A549 (cell line): ENCODE data around the gene CCNYL1. TPM values are rescaled to one million over a fixed set of nuclear protein-coding genes. Genes with fewer than 3 reads are reported as not detected.

Experiments
- ATAC-seq, 2 experiments: fragments of 200-7000 bp in 1 of 2; fragments of >200 bp in 1 of 2; cut with Nextera tagmentation in 1 of 2; cut with Tn5 transposase in 1 of 2; 3 replicates each; pipeline versions ENCODE4 v1.8.0 to v1.9.1; 2018 to 2020; ENCODE audit warnings: mild to moderate bottlenecking in 1 of 2, moderate library complexity in 1 of 2
- CTCF ChIA-PET: fragments of 300-600 bp; sonication (Branson Sonifier 250); formaldehyde crosslinking; extraction: SDS; loops from one replicate; lab custom pipeline; 2021; ENCODE audit warnings: antibody characterized with exemption, inconsistent platforms; lab: Yijun Ruan, JAX
- POLR2A ChIA-PET: fragments of 350-600 bp; formaldehyde crosslinking; extraction: SDS; loops from one replicate; lab custom pipeline; 2021; ENCODE audit warnings: antibody characterized with exemption, inconsistent platforms; lab: Yijun Ruan, JAX
- DNase-seq, 2 experiments: peaks; one replicate each; pipeline versions ENCODE4 v3.0.0 to v3.0.0-alpha.2; 2011 to 2016; ENCODE audit warnings: low read depth in 1 of 2, low spot score in 1 of 2
- FAIRE-seq: peaks from 2 replicates; lab custom pipeline; 2011; peaks lifted over from hg19 to GRCh38; lab: Jason Lieb, UNC
- H3K27ac ChIP-seq, 2 experiments: fragments of >200 bp; sonication (Bioruptor Twin); formaldehyde crosslinking; 3 replicates each; pipeline ENCODE4 v1.5.1; 2016 to 2017
- H3K4me1 ChIP-seq: fragments of >200 bp; sonication (Bioruptor Twin); formaldehyde crosslinking; 3 replicates; pipeline ENCODE4 v1.6.1; 2016
- H3K4me2 ChIP-seq: fragments of >200 bp; sonication (Bioruptor Twin); formaldehyde crosslinking; 3 replicates; pipeline ENCODE4 v1.6.1; 2016
- H3K4me3 ChIP-seq: fragments of >200 bp; sonication (Bioruptor Twin); formaldehyde crosslinking; 3 replicates; pipeline ENCODE4 v1.5.1; 2016
- H3K9me3 ChIP-seq: fragments of >200 bp; sonication (Bioruptor Twin); formaldehyde crosslinking; 3 replicates; pipeline ENCODE4 v1.6.1; 2016
- CBX8 ChIP-seq: fragments of 200-600 bp; sonication (generic); IDR thresholded peaks from 2 replicates; pipeline ENCODE4 v1.6.1; 2016
- CEBPB ChIP-seq, 2 experiments: fragments of >200 bp in 1 of 2; sonication (Bioruptor Twin) in 1 of 2; formaldehyde crosslinking in 1 of 2; IDR thresholded peaks; 2 replicates each; pipeline ENCODE4 v1.6.1; 2012 to 2016
- CHD4 ChIP-seq: fragments of 200-600 bp; sonication (generic); IDR thresholded peaks from 2 replicates; pipeline ENCODE4 v1.6.1; 2016; ENCODE audit warnings: antibody characterized with exemption, mild to moderate bottlenecking, borderline replicate concordance
- CTCF ChIP-seq: fragments of >200 bp; sonication (Bioruptor Twin); formaldehyde crosslinking; IDR thresholded peaks from 3 replicates; pipeline ENCODE4 v1.5.1; 2016
- ESRRA ChIP-seq: fragments of 150-350 bp; IDR thresholded peaks from 2 replicates; pipeline ENCODE4 v1.6.1; 2014; ENCODE audit warnings: mild to moderate bottlenecking, low read length, borderline replicate concordance
- FOSB ChIP-seq: fragments of 250-450 bp; sonication (Bioruptor Pico); IDR thresholded peaks from 2 replicates; pipeline ENCODE4 v1.5.0; 2020; ENCODE audit warnings: mild to moderate bottlenecking, moderate library complexity
- HDAC2 ChIP-seq: fragments of 200-600 bp; sonication (generic); IDR thresholded peaks from 2 replicates; pipeline ENCODE4 v1.6.1; 2016
- HMGXB4 ChIP-seq: fragments of 250-450 bp; sonication (Bioruptor Pico); IDR thresholded peaks from 2 replicates; pipeline ENCODE4 v1.5.0; 2021; ENCODE audit warnings: mild to moderate bottlenecking, moderate library complexity, borderline replicate concordance
- HOXA7 ChIP-seq: fragments of 250-450 bp; sonication (Bioruptor Pico); IDR thresholded peaks from 2 replicates; pipeline ENCODE4 v1.5.0; 2020; ENCODE audit warnings: mild to moderate bottlenecking, moderate library complexity
- HOXB13 ChIP-seq: fragments of 250-450 bp; sonication (Bioruptor Pico); IDR thresholded peaks from 2 replicates; pipeline ENCODE4 v1.5.0; 2020; ENCODE audit warnings: low read depth, mild to moderate bottlenecking, moderate library complexity
- JUN ChIP-seq, 2 experiments: fragments of >200 bp; sonication (Bioruptor Twin); formaldehyde crosslinking; IDR thresholded peaks; 2 replicates in 1 of 2; 3 replicates in 1 of 2; pipeline ENCODE4 v1.6.1; 2016 to 2017
- JUNB ChIP-seq: fragments of >200 bp; sonication (Bioruptor Twin); formaldehyde crosslinking; IDR thresholded peaks from 2 replicates; pipeline ENCODE4 v1.6.1; 2016
- KDM1A ChIP-seq: fragments of 200-600 bp; sonication (generic); IDR thresholded peaks from 2 replicates; pipeline ENCODE4 v1.6.1; 2016; ENCODE audit warnings: low read depth, mild to moderate bottlenecking
- MYC ChIP-seq: IDR thresholded peaks from 2 replicates; pipeline ENCODE4 v1.6.1; 2012; ENCODE audit warnings: mild to moderate bottlenecking, inconsistent platforms, low read length, improper control_type of control experiment, borderline replicate concordance
- RARB ChIP-seq: fragments of 250-450 bp; sonication (Bioruptor Pico); IDR thresholded peaks from 2 replicates; pipeline ENCODE4 v1.8.0; 2021; ENCODE audit warnings: mild to moderate bottlenecking, moderate library complexity
- RFX5 ChIP-seq: fragments of 450-650 bp; IDR thresholded peaks from 2 replicates; pipeline ENCODE4 v1.7.1; 2014; ENCODE audit warnings: antibody characterized with exemption, mild to moderate bottlenecking, moderate library complexity
- SMC3 ChIP-seq: fragments of >200 bp; sonication (Bioruptor Twin); formaldehyde crosslinking; IDR thresholded peaks from 3 replicates; pipeline ENCODE4 v1.6.1; 2018; ENCODE audit warnings: inconsistent platforms
- SREBF2 ChIP-seq: fragments of 450-650 bp; IDR thresholded peaks from 2 replicates; pipeline ENCODE4 v1.6.1; 2014; ENCODE audit warnings: mild to moderate bottlenecking, moderate library complexity
- ZC3H11A ChIP-seq: fragments of 450-650 bp; IDR thresholded peaks from 2 replicates; pipeline ENCODE4 v1.6.1; 2014; ENCODE audit warnings: antibody characterized with exemption, mild to moderate bottlenecking
- ZSCAN20 ChIP-seq: fragments of 250-450 bp; sonication (Bioruptor Pico); IDR thresholded peaks from 2 replicates; pipeline ENCODE4 v1.8.0; 2022; ENCODE audit warnings: mild to moderate bottlenecking, moderate library complexity
- WGBS: methylation state at CpG from one replicate; pipeline ENCODE4 v1.1.6; 2017; ENCODE audit errors: missing lambda C conversion rate; 5-methylcytosine and 5-hydroxymethylcytosine counted together
- polyA plus RNA-seq, 4 experiments: library from polyadenylated mRNA; depleted of rRNA in 3 of 4; stranded (reverse); fragments of >200 nt; fragmentation: RNase III in 1 of 4; extraction: RNeasy Plus Mini Kit Qiagen cat#74134 plus additional on column Dnase treatment in 1 of 4; gene quantifications; 2 replicates in 3 of 4; 3 replicates in 1 of 4; pipeline ENCODE4 v1.2.3, GENCODE V29; 2011 to 2017

The CCNYL1 gene
- polyA plus RNA-seq, 2 of the 4 experiments (the other 2 are of a cell fraction) = 16.9 to 31.6 TPM

- no peak overlapping the region for H3K27ac ChIP-seq
- CTCF ChIA-PET = interaction anchor here (1.3 to 8.6 kb wide), 3 partner anchors 16 to 277 kb away, joined by 5 to 82 read pairs (median 67); no protein-coding TSS in a partner anchor
- TF ChIP-seq HDAC2 = no peak
- no peak for TF ChIP-seq FOSB (CRISPR knock-in tag)
- no peak for TF ChIP-seq MYC
- no peak for TF ChIP-seq ZC3H11A
- TF ChIP-seq CTCF = no peak
- TF ChIP-seq CHD4 = no peak
- no peak for TF ChIP-seq RFX5
- TF ChIP-seq KDM1A = no peak
- no peak overlapping the region for H3K4me3 ChIP-seq
- no peak for ATAC-seq
- no peak overlapping the region for H3K4me2 ChIP-seq
- DNase-seq = no peak
- H3K9me3 ChIP-seq = no peaks in the 10 kb centered on the region
- WGBS = 91% methylated on average over 8 of the region's 8 CpGs
- POLR2A ChIA-PET = no interaction called here
- H3K4me1 ChIP-seq = peaks cover 40% of the 10 kb centered on the region
- no peak for FAIRE-seq
These were observed 52.0 kb downstream of the CCNYL1 start for GRCh38 chr2:207763303-207763917.

- no peak overlapping the region for H3K4me3 ChIP-seq
- no peak for TF ChIP-seq MYC
- TF ChIP-seq RARB = no peak
- no peak for TF ChIP-seq ZSCAN20 (CRISPR knock-in tag)
- TF ChIP-seq SREBF2 = no peak
- TF ChIP-seq CEBPB (IDR thresholded peaks at IDR 0.05) = no peak
- no peak for TF ChIP-seq JUN (IDR thresholded peaks at IDR 0.05)
- no peak for TF ChIP-seq FOSB (CRISPR knock-in tag)
- no peak for TF ChIP-seq ESRRA
- no peak for TF ChIP-seq JUNB
- TF ChIP-seq HOXB13 = no peak
- TF ChIP-seq HOXA7 (CRISPR knock-in tag) = no peak
- no peak for TF ChIP-seq CBX8
- WGBS = 94% methylated on average over 1 of the region's 1 CpG
- peaks cover 40% of the 10 kb centered on the region for H3K4me1 ChIP-seq
- H3K27ac ChIP-seq = no peak overlapping the region
- ChIA-PET POLR2A (no interaction called here), CTCF (interaction anchor here (1.3 to 8.6 kb wide), 4 partner anchors 17 to 298 kb away, joined by 5 to 82 read pairs (median 36); no protein-coding TSS in a partner anchor)
- no peak for FAIRE-seq
- ATAC-seq = no peak
- H3K9me3 ChIP-seq = no peaks in the 10 kb centered on the region
- DNase-seq = no peak
- H3K4me2 ChIP-seq = peak overlapping the region; percentile 76
These were observed 52.7 kb downstream of the CCNYL1 start for GRCh38 chr2:207764096-207764630.

GRCh38 chr2:207765547-207765946, 54.1 kb downstream of the CCNYL1 start:
- ChIA-PET CTCF (interaction anchor here (1.1 to 8.2 kb wide), 7 partner anchors 17 to 307 kb away, joined by 4 to 82 read pairs (median 8); no protein-coding TSS in a partner anchor), POLR2A (no interaction called here)
- Histone ChIP-seq H3K27ac (peak overlapping the region; percentile 1 to 53; a peak in 4 of 6 replicates), H3K9me3 (no peaks in the 10 kb centered on the region), H3K4me1 (peaks cover 44% of the 10 kb centered on the region), H3K4me2 (peak overlapping the region; percentile 76), H3K4me3 (peak overlapping the region; percentile 3; the same call in 1 of the 3 replicates)
- peak in 1 of 2 experiments; percentile 57 for DNase-seq
- 7% methylated on average over 2 of the region's 2 CpGs for WGBS
- no peak for ATAC-seq
- no peak for FAIRE-seq
- TF ChIP-seq SMC3 (0 out of 3 replicates have a peak, but pooled peaks have one; percentile 27), HMGXB4 (CRISPR knock-in tag) (no peak)
